Measurements from ENCODE around the gene SLC39A1.

SLC39A1 gene

GRCh38 chr1:153945131-153945794, 18.1 kb downstream of the SLC39A1 start:
- Histone ChIP-seq H3K4me1 (ENCODE audit: control insufficient read depth in 1 of 2, insufficient read depth in 1 of 2, low read depth in 1 of 2, low read length in 1 of 2) (peaks cover 41 to 47% of the 10 kb centered on the region in 2 experiments), H3K36me3 (peaks cover 65% of the 10 kb centered on the region), H3K27ac (peak overlapping the region; percentile 100), H3K27me3 (no peaks in the 10 kb centered on the region), H3K9me3 (no peaks in the 10 kb centered on the region), H3K4me3 (ENCODE audit: low read depth in 1 of 2, low read length in 1 of 2) (peak overlapping the region; percentile 75 to 83)
- TF ChIP-seq, protein P1, sequence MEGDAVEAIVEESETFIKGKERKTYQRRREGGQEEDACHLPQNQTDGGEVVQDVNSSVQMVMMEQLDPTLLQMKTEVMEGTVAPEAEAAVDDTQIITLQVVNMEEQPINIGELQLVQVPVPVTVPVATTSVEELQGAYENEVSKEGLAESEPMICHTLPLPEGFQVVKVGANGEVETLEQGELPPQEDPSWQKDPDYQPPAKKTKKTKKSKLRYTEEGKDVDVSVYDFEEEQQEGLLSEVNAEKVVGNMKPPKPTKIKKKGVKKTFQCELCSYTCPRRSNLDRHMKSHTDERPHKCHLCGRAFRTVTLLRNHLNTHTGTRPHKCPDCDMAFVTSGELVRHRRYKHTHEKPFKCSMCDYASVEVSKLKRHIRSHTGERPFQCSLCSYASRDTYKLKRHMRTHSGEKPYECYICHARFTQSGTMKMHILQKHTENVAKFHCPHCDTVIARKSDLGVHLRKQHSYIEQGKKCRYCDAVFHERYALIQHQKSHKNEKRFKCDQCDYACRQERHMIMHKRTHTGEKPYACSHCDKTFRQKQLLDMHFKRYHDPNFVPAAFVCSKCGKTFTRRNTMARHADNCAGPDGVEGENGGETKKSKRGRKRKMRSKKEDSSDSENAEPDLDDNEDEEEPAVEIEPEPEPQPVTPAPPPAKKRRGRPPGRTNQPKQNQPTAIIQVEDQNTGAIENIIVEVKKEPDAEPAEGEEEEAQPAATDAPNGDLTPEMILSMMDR (IDR thresholded peaks at IDR 0.05), result peak; percentile 25

DNA sequence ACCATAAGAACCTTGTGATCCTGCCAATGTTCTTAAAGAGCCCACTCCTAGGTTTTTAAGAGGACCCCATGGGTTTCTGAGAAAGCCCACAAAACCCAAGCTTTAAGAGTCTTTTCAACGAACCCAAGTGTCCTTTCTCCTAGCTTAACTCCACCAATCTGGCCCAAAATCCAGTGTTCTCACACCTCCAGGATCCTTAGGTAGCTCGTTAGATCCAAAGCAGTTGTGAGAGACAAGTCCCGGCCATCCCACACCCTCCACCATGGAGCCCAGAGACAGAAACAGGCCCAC, 18.6 kb downstream of the SLC39A1 start:
- TF ChIP-seq, protein P1 (IDR thresholded peaks at IDR 0.05), result no peak
- peaks cover 41 to 47% of the 10 kb centered on the region in 2 experiments for H3K4me1 ChIP-seq (ENCODE audit: control insufficient read depth in 1 of 2, insufficient read depth in 1 of 2, low read depth in 1 of 2, low read length in 1 of 2)
- H3K9me3 ChIP-seq, result no peaks in the 10 kb centered on the region
- H3K27ac ChIP-seq, result peak overlapping the region; percentile 100
- H3K36me3 ChIP-seq, result peaks cover 65% of the 10 kb centered on the region
- peak overlapping the region; percentile 75 to 83 for H3K4me3 ChIP-seq (ENCODE audit: low read depth in 1 of 2, low read length in 1 of 2)
- H3K27me3 ChIP-seq, result no peaks in the 10 kb centered on the region

GRCh38 chr1:153944005-153944826, 19.1 kb downstream of the SLC39A1 start:
- H3K4me3 ChIP-seq (ENCODE audit: low read depth in 1 of 2, low read length in 1 of 2), result peak overlapping the region; percentile 75 to 83
- H3K4me1 ChIP-seq (ENCODE audit: control insufficient read depth in 1 of 2, insufficient read depth in 1 of 2, low read depth in 1 of 2, low read length in 1 of 2), result peaks cover 41 to 47% of the 10 kb centered on the region in 2 experiments
- peaks cover 65% of the 10 kb centered on the region for H3K36me3 ChIP-seq
- H3K27ac ChIP-seq, result peak overlapping the region; percentile 100
- TF ChIP-seq, protein P1 (IDR thresholded peaks at IDR 0.05), result no peak
- H3K27me3 ChIP-seq, result no peaks in the 10 kb centered on the region
- no peaks in the 10 kb centered on the region for H3K9me3 ChIP-seq

GRCh38 chr1:153942766-153943549, 20.4 kb downstream of the SLC39A1 start:
- Histone ChIP-seq H3K4me3 (ENCODE audit: low read depth in 1 of 2, low read length in 1 of 2) (no peak overlapping the region), H3K27ac (peak overlapping the region; percentile 100), H3K4me1 (ENCODE audit: control insufficient read depth in 1 of 2, insufficient read depth in 1 of 2, low read depth in 1 of 2, low read length in 1 of 2) (peaks cover 41 to 45% of the 10 kb centered on the region in 2 experiments), H3K9me3 (no peaks in the 10 kb centered on the region), H3K27me3 (no peaks in the 10 kb centered on the region), H3K36me3 (peaks cover 65% of the 10 kb centered on the region)
- TF ChIP-seq, protein P1 (IDR thresholded peaks at IDR 0.05), result no peak

DNA sequence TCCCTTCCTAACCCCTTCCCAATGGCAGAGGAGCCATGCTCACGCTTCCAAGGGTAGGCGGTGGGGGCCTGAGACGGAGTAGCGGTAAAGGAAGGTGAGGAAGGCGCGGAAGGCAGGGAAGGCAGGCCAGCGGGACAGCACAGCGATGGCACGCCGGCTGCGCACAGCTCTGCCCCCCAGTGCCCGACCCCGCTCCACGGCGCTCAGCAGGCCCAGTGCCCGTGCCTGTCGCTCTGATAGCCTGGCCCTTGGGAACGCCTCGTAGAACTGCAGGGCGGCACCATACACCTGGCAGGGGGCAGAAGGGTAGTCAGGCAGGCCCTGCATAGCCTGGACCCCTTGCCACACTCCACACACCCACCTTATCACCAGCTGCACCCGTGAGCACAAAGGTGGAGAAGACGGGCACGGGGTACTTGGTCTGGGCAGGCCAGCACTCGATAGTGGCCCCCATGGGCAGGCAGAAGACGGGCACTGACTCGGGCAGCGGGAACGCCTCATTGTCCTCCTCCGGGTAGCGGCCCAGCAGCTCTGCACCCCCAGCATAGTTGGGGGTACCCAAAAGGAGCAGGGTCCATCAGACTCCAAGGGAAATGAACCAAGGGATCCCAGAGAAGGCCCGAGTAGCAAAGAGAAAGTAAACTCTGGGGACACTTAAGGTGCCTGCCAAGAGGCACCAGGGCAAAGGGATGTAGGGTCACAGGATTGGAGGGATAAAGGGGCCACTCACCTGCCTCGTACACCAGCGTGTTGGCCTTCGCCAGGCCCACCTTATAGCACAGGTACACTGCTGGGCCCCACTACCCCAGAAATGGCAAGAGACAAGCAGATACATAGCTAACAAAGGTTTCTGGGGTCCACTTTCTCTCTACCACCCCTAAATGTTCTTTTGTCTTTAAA, 21.3 kb downstream of the SLC39A1 start:
- Histone ChIP-seq H3K4me1 (ENCODE audit: control insufficient read depth in 1 of 2, insufficient read depth in 1 of 2, low read depth in 1 of 2, low read length in 1 of 2) (peaks cover 34 to 36% of the 10 kb centered on the region in 2 experiments), H3K9me3 (no peaks in the 10 kb centered on the region), H3K27me3 (no peaks in the 10 kb centered on the region), H3K36me3 (peaks cover 65% of the 10 kb centered on the region), H3K27ac (peak overlapping the region; percentile 100), H3K4me3 (ENCODE audit: low read depth in 1 of 2, low read length in 1 of 2) (no peak overlapping the region)
- TF ChIP-seq, protein P1 (IDR thresholded peaks at IDR 0.05), result no peak

All from neutrophil (primary cell).